Hepatocyte (in vitro differentiated cells): ENCODE data around the gene B4GALT5. TPM values are rescaled to one million over a fixed set of nuclear protein-coding genes. Genes with fewer than 3 reads are reported as not detected.

Experiments
- DNase-seq: peaks from one replicate; pipeline ENCODE4 v3.0.0-alpha.2; 2016; ENCODE audit warnings: low spot score
- H2AFZ ChIP-seq: fragments of 200-600 bp; sonication (generic); 2 replicates; pipeline ENCODE4 v1.6.0; 2016; ENCODE audit warnings: antibody characterized with exemption, mild to moderate bottlenecking
- H3K27ac ChIP-seq: fragments of 200-600 bp; sonication (generic); 2 replicates; pipeline ENCODE4 v1.5.1; 2016; ENCODE audit warnings: mild to moderate bottlenecking
- H3K27me3 ChIP-seq: fragments of 200-600 bp; sonication (generic); 2 replicates; pipeline ENCODE4 v1.6.1; 2016
- H3K36me3 ChIP-seq: fragments of 200-600 bp; sonication (generic); replicated peaks from 2 replicates; pipeline ENCODE4 v1.5.1; 2016; ENCODE audit warnings: low read depth; ENCODE audit not compliant: insufficient read depth
- H3K4me1 ChIP-seq: fragments of 200-600 bp; sonication (generic); 2 replicates; pipeline ENCODE4 v1.5.1; 2016; ENCODE audit warnings: mild to moderate bottlenecking, moderate library complexity; ENCODE audit not compliant: insufficient read depth
- H3K4me2 ChIP-seq: fragments of 200-600 bp; sonication (generic); 2 replicates; pipeline ENCODE4 v1.6.0; 2016
- H3K4me3 ChIP-seq: fragments of 200-600 bp; sonication (generic); 2 replicates; pipeline ENCODE4 v1.5.1; 2016; ENCODE audit warnings: mild to moderate bottlenecking
- H3K79me2 ChIP-seq: fragments of 200-600 bp; sonication (generic); 2 replicates; pipeline ENCODE4 v1.6.0; 2017; ENCODE audit warnings: mild to moderate bottlenecking
- H3K9me2 ChIP-seq: fragments of 200-600 bp; sonication (generic); replicated peaks from 2 replicates; pipeline ENCODE4 v1.6.0; 2017; ENCODE audit warnings: mild to moderate bottlenecking; ENCODE audit not compliant: insufficient read depth
- H3K9me3 ChIP-seq: fragments of 200-600 bp; sonication (generic); 2 replicates; pipeline ENCODE4 v1.5.1; 2016; ENCODE audit warnings: low read depth, mild to moderate bottlenecking
- H4K20me1 ChIP-seq: fragments of 200-600 bp; sonication (generic); 2 replicates; pipeline ENCODE4 v1.6.0; 2016; ENCODE audit warnings: mild to moderate bottlenecking; ENCODE audit not compliant: insufficient read depth, poor library complexity, severe bottlenecking
- EZH2 ChIP-seq: fragments of 200-600 bp; sonication (generic); IDR thresholded peaks from 2 replicates; pipeline ENCODE4 v1.6.1; 2016; ENCODE audit warnings: antibody characterized with exemption, mild to moderate bottlenecking, borderline replicate concordance
- EZH2phosphoT487 ChIP-seq: fragments of 200-600 bp; sonication (generic); IDR thresholded peaks from one replicate; pipeline ENCODE4 v1.6.1; 2018; ENCODE audit warnings: antibody characterized with exemption, mild to moderate bottlenecking, low read depth, moderate library complexity; ENCODE audit not compliant: unreplicated experiment, severe bottlenecking
- WGBS: methylation state at CpG from one replicate; pipeline ENCODE4 v1.1.6; 2016; ENCODE audit warnings: low lambda C conversion rate; ENCODE audit errors: missing lambda C conversion rate; 5-methylcytosine and 5-hydroxymethylcytosine counted together
- polyA plus RNA-seq: library from polyadenylated mRNA; unstranded; fragments of >200 nt; fragmentation: Nextera tagmentation; extraction: Ambion mirVana; gene quantifications from 2 replicates; pipeline ENCODE4 v1.2.1, GENCODE V29; 2016
- total RNA-seq: library from RNA; depleted of rRNA; stranded (reverse); fragments of >200 nt; gene quantifications from 2 replicates; pipeline ENCODE4 v1.2.3, GENCODE V29; 2014
- TF ChIP-seq, protein P1 (sequence below): fragments of 200-600 bp; sonication (generic); IDR thresholded peaks from 2 replicates; pipeline ENCODE4 v1.5.1; 2016; ENCODE audit warnings: antibody characterized with exemption, mild to moderate bottlenecking; ENCODE audit not compliant: poor library complexity

Gene B4GALT5
- total and polyA plus RNA-seq, 2 experiments from 2014 or later = 12.9 to 41.8 TPM

DNA sequence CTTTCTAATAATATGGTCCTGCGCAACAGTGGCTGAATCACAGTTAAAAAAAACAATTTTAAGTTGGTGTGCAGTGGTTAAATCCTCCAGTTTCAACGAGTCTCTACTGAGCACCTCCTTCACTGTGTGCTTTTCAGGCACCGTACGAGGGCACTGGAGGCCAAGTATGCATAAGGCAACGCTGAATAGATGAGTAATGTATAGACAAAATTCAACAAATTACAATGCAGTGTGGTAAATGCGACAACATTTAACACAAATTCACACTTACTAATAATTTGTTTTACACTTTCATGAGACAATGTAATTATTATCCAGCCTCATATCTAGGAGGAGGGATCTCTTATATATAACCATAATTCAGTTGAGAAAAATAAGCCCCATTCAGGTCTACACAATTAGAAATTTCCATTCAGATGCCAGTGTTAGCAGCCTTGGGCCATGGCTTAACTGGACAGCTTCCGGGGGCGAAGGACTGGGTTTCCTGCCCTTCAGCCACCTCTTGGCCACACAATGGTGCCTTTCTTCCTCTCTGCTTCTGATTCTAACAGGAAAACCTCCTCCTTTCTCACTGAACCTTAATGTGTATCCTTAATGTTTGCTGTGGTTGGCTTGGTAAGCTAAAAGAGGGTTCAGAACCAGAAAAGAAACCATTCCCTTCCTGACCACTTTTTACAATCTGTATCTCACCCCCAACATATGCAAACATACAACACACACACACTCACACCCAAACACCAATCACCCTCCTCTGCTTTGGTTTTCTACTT, 51.9 kb downstream of the B4GALT5 start:
- peaks cover 16% of the 10 kb centered on the region for H3K4me1 ChIP-seq
- no peaks in the 10 kb centered on the region for H3K9me3 ChIP-seq
- TF ChIP-seq EZH2 (no peak), EZH2phosphoT487 (no peak)
- TF ChIP-seq, protein P1, sequence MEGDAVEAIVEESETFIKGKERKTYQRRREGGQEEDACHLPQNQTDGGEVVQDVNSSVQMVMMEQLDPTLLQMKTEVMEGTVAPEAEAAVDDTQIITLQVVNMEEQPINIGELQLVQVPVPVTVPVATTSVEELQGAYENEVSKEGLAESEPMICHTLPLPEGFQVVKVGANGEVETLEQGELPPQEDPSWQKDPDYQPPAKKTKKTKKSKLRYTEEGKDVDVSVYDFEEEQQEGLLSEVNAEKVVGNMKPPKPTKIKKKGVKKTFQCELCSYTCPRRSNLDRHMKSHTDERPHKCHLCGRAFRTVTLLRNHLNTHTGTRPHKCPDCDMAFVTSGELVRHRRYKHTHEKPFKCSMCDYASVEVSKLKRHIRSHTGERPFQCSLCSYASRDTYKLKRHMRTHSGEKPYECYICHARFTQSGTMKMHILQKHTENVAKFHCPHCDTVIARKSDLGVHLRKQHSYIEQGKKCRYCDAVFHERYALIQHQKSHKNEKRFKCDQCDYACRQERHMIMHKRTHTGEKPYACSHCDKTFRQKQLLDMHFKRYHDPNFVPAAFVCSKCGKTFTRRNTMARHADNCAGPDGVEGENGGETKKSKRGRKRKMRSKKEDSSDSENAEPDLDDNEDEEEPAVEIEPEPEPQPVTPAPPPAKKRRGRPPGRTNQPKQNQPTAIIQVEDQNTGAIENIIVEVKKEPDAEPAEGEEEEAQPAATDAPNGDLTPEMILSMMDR = no peak
- no peak overlapping the region for H3K4me2 ChIP-seq
- peaks cover 60% of the 10 kb centered on the region for H4K20me1 ChIP-seq
- H3K79me2 ChIP-seq = peaks cover 100% of the 10 kb centered on the region
- no peak overlapping the region for H2AFZ ChIP-seq
- no peak for DNase-seq
- H3K27me3 ChIP-seq = no peaks in the 10 kb centered on the region
- H3K9me2 ChIP-seq = no peaks in the 10 kb centered on the region
- no peaks in the 10 kb centered on the region for H3K36me3 ChIP-seq
- WGBS = 89% methylated on average over 8 of the region's 8 CpGs
- no peak overlapping the region for H3K4me3 ChIP-seq
- H3K27ac ChIP-seq = no peak overlapping the region

GRCh38 chr20:49660912-49661311, 52.8 kb downstream of the B4GALT5 start:
- TF ChIP-seq, protein P1 = no peak
- Histone ChIP-seq H3K79me2 (peaks cover 96% of the 10 kb centered on the region), H3K9me3 (no peaks in the 10 kb centered on the region), H3K36me3 (no peaks in the 10 kb centered on the region), H3K4me2 (no peak overlapping the region), H3K4me1 (peaks cover 16% of the 10 kb centered on the region), H4K20me1 (peaks cover 60% of the 10 kb centered on the region), H3K27ac (no peak overlapping the region), H3K4me3 (no peak overlapping the region), H3K27me3 (no peaks in the 10 kb centered on the region), H2AFZ (no peak overlapping the region), H3K9me2 (no peaks in the 10 kb centered on the region)
- 92% methylated on average over 5 of the region's 5 CpGs for WGBS
- no peak for DNase-seq

DNA sequence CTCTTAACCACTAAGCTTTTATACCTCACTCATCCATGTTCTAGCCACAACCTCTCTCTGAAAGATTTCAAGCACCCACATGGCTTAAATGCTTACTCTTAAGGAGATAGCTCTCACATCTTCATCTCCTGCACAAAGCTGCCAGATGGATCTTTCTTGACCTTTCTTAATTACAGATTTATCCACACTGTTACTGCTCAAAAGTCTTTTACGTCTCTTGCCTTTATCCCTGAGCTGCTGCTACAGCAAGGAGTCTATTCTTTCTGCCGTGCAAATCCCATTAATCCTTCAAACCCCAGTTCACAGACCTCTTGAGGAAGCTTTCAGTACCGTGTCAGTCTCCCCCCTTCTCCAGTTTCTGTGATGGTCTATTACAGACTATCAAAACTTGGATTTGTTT, 54.6 kb downstream of the B4GALT5 start:
- no peak for DNase-seq
- H2AFZ ChIP-seq = no peak overlapping the region
- no peaks in the 10 kb centered on the region for H3K9me3 ChIP-seq
- H3K27me3 ChIP-seq = no peaks in the 10 kb centered on the region
- no peak overlapping the region for H3K4me3 ChIP-seq
- H3K4me2 ChIP-seq = no peak overlapping the region
- TF ChIP-seq, protein P1 = no peak
- TF ChIP-seq EZH2phosphoT487 (no peak), EZH2 (no peak)
- H3K9me2 ChIP-seq = no peaks in the 10 kb centered on the region
- peaks cover 51% of the 10 kb centered on the region for H4K20me1 ChIP-seq
- H3K36me3 ChIP-seq = no peaks in the 10 kb centered on the region
- 44% methylated on average over 3 of the region's 3 CpGs for WGBS
- no peak overlapping the region for H3K27ac ChIP-seq
- H3K79me2 ChIP-seq = peaks cover 95% of the 10 kb centered on the region
- peaks cover 16% of the 10 kb centered on the region for H3K4me1 ChIP-seq
